HG03439 (cell line): ENCODE results near the gene SDHAF3.

Source experiments
- ATAC-seq: cut with Tn5 transposase; IDR thresholded peaks from one replicate; pipeline ENCODE4 v1.9.1; 2021; ENCODE audit warnings: mild to moderate bottlenecking, moderate library complexity; ENCODE audit not compliant: unreplicated experiment

The SDHAF3 gene

GRCh38 chr7:97215556-97215955 is 98.1 kb downstream of the SDHAF3 start:
- no peak for ATAC-seq

DNA sequence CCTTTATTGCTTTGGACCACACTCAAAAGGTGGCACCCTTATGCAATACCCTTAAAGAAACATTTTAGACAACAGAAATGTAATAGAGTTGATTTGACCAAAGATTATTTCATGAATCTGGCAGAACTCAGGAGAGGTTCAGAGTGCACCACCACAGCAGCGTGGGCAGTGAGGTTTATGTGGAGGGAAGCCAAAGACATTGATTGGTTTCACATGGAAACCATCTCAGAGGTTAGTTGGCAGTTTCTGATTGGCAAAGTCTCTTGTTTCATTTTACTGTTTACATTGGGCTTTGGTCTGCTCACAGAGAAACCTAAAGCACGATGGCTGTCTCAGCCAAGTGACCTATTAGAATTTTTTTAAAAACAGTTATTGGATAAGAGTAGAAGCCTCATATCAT is 101.3 kb downstream of the SDHAF3 start:
- no peak for ATAC-seq

DNA sequence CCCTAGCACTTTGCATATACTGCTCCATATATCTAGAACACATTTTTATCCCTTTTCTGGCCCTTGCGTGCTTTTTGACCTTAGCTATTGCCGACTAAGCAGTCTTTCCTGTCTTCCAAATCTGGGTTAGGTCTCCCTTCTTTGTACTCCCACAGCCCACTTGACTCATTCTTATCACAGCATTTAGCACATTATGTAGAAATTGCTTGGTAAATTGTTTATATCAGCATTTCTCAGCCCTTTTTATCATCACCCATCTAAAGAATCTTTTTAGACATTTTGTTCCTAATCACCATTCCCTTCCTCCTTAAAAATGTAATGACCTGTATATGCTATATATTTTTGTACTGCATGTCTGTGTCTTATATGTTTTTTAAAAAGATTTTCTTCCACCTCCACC is 101.7 kb downstream of the SDHAF3 start:
- no peak for ATAC-seq

- ATAC-seq = no peak
These were observed 106.8 kb downstream of the SDHAF3 start for GRCh38 chr7:97224316-97224715.

- ATAC-seq = no peak
These were observed 109.0 kb downstream of the SDHAF3 start for GRCh38 chr7:97226541-97226940.
